Mesenteric fat pad (tissue), 1 donor: ENCODE data around the gene COL27A1. TPM values are rescaled to one million over a fixed set of nuclear protein-coding genes. Genes with fewer than 3 reads are reported as not detected.

Experiments
- DNase-seq: peaks from one replicate; pipeline ENCODE4 v3.0.0-alpha.2; 2020; ENCODE audit warnings: low spot score
- total RNA-seq: library from RNA; stranded (reverse); fragmentation: NEBNext Ultra II Directional; extraction: Animal tissue kit (Norgen Biotek cat#: 25700); gene quantifications from one replicate; pipeline ENCODE4 v1.2.1, GENCODE V29; 2021
- donor health status: DM: yes; HTN: yes; CAD: no.

COL27A1 gene
- total RNA-seq, 1 donor from 2014 or later, result 101 TPM

GRCh38 chr9:114202849-114203248 lies 47.5 kb downstream of the COL27A1 start:
- DNase-seq, result no peak

GRCh38 chr9:114203410-114204140 lies 48.2 kb downstream of the COL27A1 start:
- no peak for DNase-seq

GRCh38 chr9:114204265-114204664 lies 48.9 kb downstream of the COL27A1 start:
- no peak for DNase-seq

- no peak for DNase-seq
Measured at GRCh38 chr9:114205171-114206015, 50.1 kb downstream of the COL27A1 start.

- DNase-seq, result no peak
Measured at GRCh38 chr9:114206221-114206789, 51.0 kb downstream of the COL27A1 start.

- DNase-seq, result no peak
Measured at GRCh38 chr9:114207034-114207810, 51.9 kb downstream of the COL27A1 start.

GRCh38 chr9:114207845-114208244 lies 52.5 kb downstream of the COL27A1 start:
- no peak for DNase-seq

- no peak for DNase-seq
Measured at GRCh38 chr9:114209151-114209550, 53.8 kb downstream of the COL27A1 start.

GRCh38 chr9:114210136-114210535 lies 54.8 kb downstream of the COL27A1 start:
- no peak for DNase-seq

- no peak for DNase-seq
Measured at GRCh38 chr9:114210691-114211276, 55.4 kb downstream of the COL27A1 start.

GRCh38 chr9:114212826-114213225 lies 57.5 kb downstream of the COL27A1 start:
- no peak for DNase-seq

GRCh38 chr9:114213566-114213965 lies 58.2 kb downstream of the COL27A1 start:
- no peak for DNase-seq

- DNase-seq, result no peak
Measured at GRCh38 chr9:114214181-114214580, 58.8 kb downstream of the COL27A1 start.

- DNase-seq, result no peak
Measured at GRCh38 chr9:114214686-114215414, 59.5 kb downstream of the COL27A1 start.

- no peak for DNase-seq
Measured at GRCh38 chr9:114216081-114216480, 60.7 kb downstream of the COL27A1 start.

- DNase-seq, result no peak
Measured at GRCh38 chr9:114216976-114217375, 61.6 kb downstream of the COL27A1 start.

- no peak for DNase-seq
Measured at GRCh38 chr9:114218264-114219120, 63.2 kb downstream of the COL27A1 start.

GRCh38 chr9:114220061-114220541 lies 64.8 kb downstream of the COL27A1 start:
- DNase-seq, result no peak
